Measurements from ENCODE around the gene ABTB2.

DNA sequence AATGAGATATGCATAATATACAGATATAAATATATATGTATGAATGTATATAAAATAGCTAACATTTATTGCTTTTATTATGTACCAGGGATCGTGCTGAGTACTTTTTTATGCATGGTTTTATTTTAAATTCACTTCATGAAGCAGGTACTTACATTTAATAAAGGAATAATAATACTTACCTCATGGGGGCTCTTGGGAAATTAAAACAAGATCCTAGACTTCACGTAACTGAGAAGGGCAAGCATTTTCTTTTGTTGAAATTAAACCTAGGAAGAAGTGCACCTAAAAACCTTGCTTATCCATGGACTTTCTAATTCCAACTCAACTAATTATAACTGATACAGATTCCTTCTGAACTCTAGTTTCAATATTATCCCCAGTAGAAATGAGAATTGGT is 40.0 kb upstream of the ABTB2 start:
- TF ChIP-seq, protein P1, sequence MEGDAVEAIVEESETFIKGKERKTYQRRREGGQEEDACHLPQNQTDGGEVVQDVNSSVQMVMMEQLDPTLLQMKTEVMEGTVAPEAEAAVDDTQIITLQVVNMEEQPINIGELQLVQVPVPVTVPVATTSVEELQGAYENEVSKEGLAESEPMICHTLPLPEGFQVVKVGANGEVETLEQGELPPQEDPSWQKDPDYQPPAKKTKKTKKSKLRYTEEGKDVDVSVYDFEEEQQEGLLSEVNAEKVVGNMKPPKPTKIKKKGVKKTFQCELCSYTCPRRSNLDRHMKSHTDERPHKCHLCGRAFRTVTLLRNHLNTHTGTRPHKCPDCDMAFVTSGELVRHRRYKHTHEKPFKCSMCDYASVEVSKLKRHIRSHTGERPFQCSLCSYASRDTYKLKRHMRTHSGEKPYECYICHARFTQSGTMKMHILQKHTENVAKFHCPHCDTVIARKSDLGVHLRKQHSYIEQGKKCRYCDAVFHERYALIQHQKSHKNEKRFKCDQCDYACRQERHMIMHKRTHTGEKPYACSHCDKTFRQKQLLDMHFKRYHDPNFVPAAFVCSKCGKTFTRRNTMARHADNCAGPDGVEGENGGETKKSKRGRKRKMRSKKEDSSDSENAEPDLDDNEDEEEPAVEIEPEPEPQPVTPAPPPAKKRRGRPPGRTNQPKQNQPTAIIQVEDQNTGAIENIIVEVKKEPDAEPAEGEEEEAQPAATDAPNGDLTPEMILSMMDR (IDR thresholded peaks at IDR 0.05) = no peak
- TF ChIP-seq POLR2A (IDR thresholded peaks at IDR 0.05) = no peak

All from body of pancreas (tissue), 4 donors.